22Rv1 (cell line): Measurements from ENCODE around the gene COX8A.

ENCODE experiments used
- CTCF ChIP-seq: fragments of 450-650 bp; IDR thresholded peaks from 2 replicates; pipeline ENCODE4 v1.5.1; 2017; ENCODE audit warnings: mild to moderate bottlenecking
- ZFX ChIP-seq: fragments of 450-650 bp; IDR thresholded peaks from 2 replicates; pipeline ENCODE4 v1.6.1; 2017; ENCODE audit warnings: antibody characterized with exemption, borderline replicate concordance

DNA sequence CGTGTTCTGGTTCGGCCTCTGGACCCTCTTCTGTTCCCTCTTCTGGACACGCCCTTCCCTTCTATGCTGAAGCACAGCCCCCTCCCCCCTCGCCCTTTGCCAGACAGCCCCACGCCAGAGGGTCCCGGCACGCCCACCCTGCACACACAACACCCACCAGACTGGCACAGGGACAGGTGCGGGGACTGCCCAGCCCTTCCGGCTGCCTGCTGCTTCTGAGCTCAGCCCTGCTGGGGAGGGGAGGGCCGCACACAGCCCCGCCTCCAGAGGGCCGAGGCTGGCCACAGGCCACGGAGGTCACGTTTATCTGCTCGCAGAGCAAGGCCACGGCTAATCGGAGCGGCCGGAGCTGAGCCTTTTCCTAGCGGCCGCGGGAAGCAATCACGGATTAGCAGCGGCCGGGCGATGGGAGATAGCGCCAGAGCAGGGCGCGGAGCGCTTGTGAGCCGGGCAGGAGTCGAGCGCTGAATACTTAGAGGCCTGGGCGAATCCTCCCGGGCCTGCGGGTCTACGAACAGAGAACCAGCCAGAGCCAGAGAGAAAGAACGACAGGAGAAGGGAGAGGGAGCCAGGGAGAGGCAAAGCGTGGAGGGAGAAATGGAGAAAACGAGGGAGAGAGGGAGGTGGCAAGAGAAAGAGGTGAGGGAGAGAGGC, 33.3 kb downstream of the COX8A start:
- peak; percentile 32 for TF ChIP-seq CTCF
- TF ChIP-seq ZFX = no peak
